HG02763 (cell line): ENCODE results near the gene NPW.
A peak's percentile ranks its signal among the peaks of the same experiment; 100 is the strongest.
"Not testable (repeated sequence)": the region's sequence is repeated elsewhere in the genome, so short reads cannot be mapped to it uniquely, and the experiment has no call there.

Experiments
- ATAC-seq: cut with Tn5 transposase; IDR thresholded peaks from one replicate; pipeline ENCODE4 v1.9.1; 2021; ENCODE audit warnings: mild to moderate bottlenecking, moderate library complexity; ENCODE audit not compliant: unreplicated experiment

Gene NPW

GRCh38 chr16:2001456-2002355, 17.9 kb upstream of the NPW start:
- no peak for ATAC-seq

DNA sequence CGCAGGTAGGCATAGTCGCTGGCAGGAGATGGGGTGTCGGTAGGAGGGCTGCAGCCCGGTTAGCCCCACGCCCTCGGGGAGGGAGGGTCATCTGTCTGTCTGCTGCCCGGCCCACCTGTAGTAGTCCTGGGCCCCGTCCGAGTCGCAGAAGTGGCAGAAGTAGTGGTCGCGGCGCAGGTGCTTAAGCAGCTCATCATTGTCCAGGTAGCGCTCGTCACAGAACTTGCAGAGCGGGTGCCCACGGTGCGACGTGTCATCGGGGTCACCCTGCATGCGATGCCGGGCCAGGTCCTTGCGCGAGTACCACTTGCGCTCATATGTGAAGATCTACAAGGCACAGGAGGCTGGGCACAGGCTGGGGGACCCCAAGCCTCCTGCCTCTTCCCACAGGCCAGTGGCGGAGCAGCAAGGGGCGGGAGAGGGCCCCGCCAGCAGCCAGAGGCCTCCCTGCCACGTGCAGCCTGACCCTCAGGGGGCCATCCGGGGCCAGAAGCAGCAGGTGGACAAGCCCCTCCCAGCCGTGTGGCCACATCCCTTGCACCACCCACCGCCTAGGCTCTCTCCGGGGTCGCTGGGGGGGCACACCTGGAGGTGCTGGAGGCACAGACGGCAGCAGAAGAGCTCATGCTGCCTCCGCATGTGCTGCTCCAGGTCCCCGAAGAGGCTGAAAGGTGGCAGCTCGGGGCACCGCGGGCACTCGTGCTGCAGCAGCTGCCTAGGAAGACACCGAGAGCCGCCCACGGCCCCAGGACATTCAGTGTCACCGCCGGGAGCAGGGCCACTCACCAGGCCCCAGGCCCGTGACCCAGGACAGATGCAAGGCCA, 17.0 kb upstream of the NPW start:
- no peak for ATAC-seq

DNA sequence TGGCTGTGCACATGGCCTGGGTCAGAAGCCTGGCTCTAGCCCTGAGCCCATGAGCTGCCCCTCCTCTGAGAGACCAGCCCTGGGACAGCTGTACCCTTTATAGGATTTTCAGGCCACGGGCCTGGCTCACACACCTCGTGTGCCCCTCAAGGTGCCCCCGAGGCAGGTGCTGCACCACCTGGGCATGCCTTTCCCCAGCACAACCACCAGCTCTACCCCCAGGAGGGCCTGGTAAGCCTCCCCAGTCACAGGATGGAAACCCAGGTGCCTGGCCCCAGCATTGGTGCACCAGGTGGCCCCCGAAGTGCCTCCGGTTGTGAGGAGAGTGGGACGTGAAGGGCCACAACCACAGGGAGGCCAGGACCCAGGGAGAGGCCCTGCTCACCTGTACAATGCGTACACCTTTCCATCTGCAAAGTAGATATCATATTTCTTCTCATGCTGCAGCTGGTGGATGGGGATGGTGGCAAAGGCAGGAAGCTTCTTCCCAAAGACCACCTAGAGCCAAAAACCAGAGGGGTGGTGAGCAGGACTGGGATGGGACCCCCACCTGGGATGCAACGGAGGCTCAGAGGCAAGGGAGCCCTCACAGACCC, 16.3 kb upstream of the NPW start:
- no peak for ATAC-seq

GRCh38 chr16:2003827-2004641, 15.6 kb upstream of the NPW start:
- ATAC-seq: no peak

DNA sequence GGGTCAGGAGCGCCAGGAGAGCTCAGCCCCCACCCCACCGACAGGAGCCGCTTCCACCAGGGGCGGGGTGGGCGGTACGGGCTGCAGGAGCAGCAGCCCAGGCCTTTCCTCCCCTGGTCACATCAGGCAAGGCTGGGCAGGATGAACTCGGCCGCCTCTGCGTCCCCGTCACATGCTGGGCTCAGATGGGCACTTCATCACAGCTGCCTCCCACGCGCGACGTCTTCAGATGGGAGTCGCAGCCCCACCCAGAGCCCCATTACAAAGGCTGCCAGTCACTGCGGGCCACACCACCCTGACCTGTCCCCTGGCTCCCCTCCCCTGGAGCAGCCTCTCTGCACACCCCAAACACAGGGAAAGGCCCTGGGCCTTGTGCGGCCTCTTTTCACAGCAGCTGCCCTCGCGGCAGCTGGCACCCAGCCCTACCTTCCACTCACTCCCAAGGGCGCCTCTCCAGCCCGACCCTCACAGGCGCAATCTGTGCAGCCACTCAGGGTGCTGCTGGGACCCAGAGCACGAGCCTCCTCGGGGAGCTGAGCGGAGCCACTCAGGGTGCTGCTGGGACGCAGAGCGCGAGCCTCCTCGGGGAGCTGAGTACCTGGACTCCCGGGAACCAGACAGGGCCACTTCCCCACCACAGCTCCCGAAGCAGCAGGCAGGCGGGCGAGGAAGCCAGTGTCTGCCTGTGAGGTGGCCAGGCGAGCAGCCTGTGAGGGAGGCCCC, 14.6 kb upstream of the NPW start:
- ATAC-seq: no peak

DNA sequence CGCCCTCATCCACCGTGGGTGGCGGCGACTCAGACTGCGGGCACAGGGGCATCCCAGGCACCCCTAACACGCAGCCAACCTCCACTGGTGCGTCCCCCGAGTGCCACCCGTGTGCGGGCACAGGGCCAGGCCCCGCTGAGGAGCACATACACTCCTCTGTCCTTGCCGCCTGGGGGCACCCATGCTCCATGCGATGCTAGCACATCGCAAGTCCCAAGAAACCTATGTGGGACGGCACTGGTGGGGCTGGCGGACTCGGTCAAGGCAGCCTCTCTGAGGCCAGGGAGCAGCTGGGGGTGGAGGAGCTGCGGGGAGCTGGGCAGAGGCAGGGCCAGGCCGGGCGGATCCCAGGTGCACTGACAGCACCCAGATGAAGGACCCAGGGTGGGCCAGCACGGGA, 13.9 kb upstream of the NPW start:
- no peak for ATAC-seq

- no peak for ATAC-seq
Measured at GRCh38 chr16:2006317-2006716, 13.3 kb upstream of the NPW start.

DNA sequence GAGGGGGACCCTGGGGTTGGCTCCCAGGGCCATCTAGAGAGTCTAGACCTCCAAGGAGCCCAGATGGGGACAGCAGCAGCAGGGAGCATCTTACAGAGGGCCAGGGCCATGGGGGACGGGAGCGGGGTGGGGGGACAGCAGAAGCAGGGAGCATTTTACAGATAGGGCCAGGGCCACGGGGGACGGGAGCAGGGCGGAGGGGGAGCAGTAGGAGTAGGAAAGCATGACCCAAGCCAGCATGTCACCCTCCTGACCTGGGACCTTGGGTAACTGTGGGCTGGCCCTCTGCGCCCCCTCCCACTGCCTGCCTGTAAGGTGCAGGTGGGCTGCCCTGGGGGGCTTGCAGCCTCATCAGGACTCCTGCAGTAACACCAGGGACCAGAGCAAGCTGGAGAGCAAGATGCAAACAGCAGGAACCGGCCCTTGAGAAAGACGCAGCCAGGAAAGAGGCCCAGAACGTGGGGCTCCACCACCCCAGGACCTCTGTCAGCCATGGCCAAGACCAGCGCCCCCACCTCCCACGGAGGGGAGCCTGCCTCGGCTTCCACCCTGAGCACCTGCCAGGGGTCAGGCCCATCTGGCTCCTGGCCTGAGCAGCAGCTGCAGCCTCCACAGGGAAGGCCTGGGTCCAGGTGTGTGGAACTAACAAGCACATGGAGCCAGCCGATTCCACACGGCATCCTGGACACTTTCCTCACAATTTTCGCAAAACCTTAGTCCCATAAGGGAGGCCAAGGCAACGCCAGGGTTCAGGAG, 12.3 kb upstream of the NPW start:
- no peak for ATAC-seq

GRCh38 chr16:2008009-2008526, 11.5 kb upstream of the NPW start:
- no peak for ATAC-seq

DNA sequence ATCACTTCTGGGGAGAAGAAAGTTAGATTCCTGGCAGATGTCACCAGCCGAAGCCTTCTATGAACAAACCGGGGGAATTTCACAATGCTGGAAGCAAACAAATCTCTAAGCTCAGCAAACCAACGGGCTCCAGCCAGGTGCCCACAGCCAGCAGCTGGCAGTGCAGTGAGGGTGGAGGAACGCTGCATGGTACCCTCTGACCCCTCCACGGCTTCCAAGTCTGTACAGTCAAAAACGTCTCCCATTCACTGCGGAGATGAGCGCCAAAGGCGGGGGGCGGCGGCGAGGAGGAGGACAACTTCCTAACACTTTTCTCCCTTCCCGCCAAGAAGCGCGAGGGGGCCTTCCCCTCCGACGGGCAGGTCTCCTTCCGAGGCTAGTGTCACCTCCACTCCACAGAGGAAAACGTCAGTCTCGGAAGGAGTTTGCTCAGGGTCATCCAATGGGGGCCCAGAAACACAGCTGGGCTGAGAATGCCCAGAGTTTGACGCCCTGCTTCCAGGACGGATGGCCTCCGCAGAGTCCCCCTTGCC, 10.9 kb upstream of the NPW start:
- peak; percentile 1 for ATAC-seq

DNA sequence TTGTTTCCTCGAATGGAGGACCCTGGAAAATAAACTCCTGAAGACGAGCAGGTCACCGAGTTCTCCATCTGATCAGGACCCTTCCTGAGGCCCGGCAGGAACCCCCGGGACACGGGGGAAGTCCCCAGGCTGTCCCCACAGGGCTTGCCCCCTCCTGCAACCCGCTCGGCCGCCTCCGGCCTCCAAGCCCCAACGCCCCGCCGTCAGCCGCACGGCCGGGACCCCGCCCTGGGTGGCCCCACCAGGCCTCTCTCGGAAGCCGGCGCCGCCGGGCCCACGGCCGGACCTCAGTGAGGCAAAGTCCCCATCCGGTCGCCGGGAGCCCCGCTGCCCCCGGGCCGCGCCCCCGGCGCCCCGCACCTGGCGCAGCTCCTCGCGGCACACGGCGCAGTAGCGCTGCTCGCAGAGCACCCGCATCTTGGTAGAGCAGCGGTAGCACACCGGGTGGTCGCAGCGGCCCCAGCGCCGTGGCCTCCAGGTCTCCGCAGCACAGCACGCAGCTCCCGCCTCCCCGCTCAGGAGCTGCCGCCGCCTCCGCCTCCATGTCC, 10.3 kb upstream of the NPW start:
- ATAC-seq: peak; percentile 34

- ATAC-seq: peak; percentile 87
Measured at GRCh38 chr16:2009791-2010510, 9.6 kb upstream of the NPW start, which contains the start of gene ZNF598. TSS of gene ZNF598 (minus strand) at chr16:2009821.

- not testable (repeated sequence) for ATAC-seq
Measured at GRCh38 chr16:2011726-2012125, 7.9 kb upstream of the NPW start.

- no peak for ATAC-seq
Measured at GRCh38 chr16:2013527-2013926, 6.1 kb upstream of the NPW start.

DNA sequence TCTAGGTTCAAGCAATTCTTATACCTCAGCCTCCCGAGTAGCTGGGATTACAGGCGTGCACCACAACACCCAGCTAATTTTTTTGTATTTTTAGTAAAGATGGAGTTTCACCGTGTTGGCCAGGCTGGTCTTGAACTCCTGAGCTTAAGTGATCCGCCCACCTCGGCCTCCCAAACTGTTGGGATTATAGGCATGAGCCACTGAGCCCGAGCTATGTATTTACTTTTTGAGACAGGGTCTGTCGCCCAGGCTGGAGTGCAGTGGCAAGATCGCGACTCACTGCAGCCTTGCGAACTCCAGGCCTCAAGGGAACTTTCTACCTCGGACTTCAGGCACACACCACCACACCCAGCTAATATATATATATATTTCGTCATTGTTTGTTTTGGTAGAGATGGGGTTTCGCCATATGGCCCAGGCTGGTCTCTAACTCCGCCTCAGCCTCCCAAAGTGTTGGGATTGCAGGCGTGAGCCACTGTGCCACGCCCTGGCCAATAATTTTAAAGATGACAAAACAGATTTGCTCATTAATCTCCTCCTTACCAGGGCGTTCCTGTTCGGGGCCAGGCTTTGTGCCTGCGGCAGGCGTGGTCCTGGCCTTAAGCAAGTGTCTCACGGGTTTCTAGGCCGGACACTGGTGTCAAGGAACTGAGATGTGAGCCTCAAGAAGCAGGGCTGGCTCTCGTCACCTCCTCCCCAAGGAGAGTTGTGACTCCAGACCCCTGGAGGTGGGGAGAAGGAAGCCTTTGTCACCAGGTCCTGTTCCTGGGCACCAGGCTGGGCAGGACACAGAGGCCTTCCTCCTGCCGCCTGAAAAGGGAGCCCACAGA, 4.3 kb upstream of the NPW start:
- no peak for ATAC-seq

GRCh38 chr16:2015947-2016208, 3.7 kb upstream of the NPW start:
- ATAC-seq: no peak

- ATAC-seq: no peak
Measured at GRCh38 chr16:2016407-2016922, 3.1 kb upstream of the NPW start.
